Activated T-cell treated with anti-CD3 and anti-CD28 coated beads for 24 hours (primary cell): ENCODE data around the gene LRTM2.

Experiments
- DNase-seq: peaks from one replicate; pipeline ENCODE4 v3.0.0-alpha.2; 2020; ENCODE audit warnings: low read depth

The LRTM2 gene

GRCh38 chr12:1864867-1865266 is 44.5 kb downstream of the LRTM2 start:
- DNase-seq, result no peak

- no peak for DNase-seq
Measured at GRCh38 chr12:1865284-1865866, 45.0 kb downstream of the LRTM2 start.

- DNase-seq, result no peak
Measured at GRCh38 chr12:1869145-1869544, 48.8 kb downstream of the LRTM2 start.

GRCh38 chr12:1870086-1870485 is 49.7 kb downstream of the LRTM2 start:
- no peak for DNase-seq

- DNase-seq, result no peak
Measured at GRCh38 chr12:1870998-1871917, 50.9 kb downstream of the LRTM2 start.

- no peak for DNase-seq
Measured at GRCh38 chr12:1872001-1872400, 51.6 kb downstream of the LRTM2 start.

- DNase-seq, result no peak
Measured at GRCh38 chr12:1872448-1872847, 52.1 kb downstream of the LRTM2 start.

GRCh38 chr12:1873531-1874510 is 53.5 kb downstream of the LRTM2 start:
- no peak for DNase-seq

- DNase-seq, result no peak
Measured at GRCh38 chr12:1875608-1876007, 55.2 kb downstream of the LRTM2 start.

- no peak for DNase-seq
Measured at GRCh38 chr12:1876086-1876485, 55.7 kb downstream of the LRTM2 start.

GRCh38 chr12:1877169-1877878 is 57.0 kb downstream of the LRTM2 start:
- no peak for DNase-seq

- DNase-seq, result no peak
Measured at GRCh38 chr12:1878214-1878613, 57.8 kb downstream of the LRTM2 start.

- DNase-seq, result no peak
Measured at GRCh38 chr12:1878695-1879094, 58.3 kb downstream of the LRTM2 start.

- DNase-seq, result no peak
Measured at GRCh38 chr12:1879633-1880032, 59.3 kb downstream of the LRTM2 start.

- DNase-seq, result no peak
Measured at GRCh38 chr12:1880153-1880845, 59.9 kb downstream of the LRTM2 start.

- no peak for DNase-seq
Measured at GRCh38 chr12:1880876-1881275, 60.5 kb downstream of the LRTM2 start.

- no peak for DNase-seq
Measured at GRCh38 chr12:1881301-1881700, 60.9 kb downstream of the LRTM2 start.

GRCh38 chr12:1881936-1882335 is 61.6 kb downstream of the LRTM2 start:
- DNase-seq, result no peak

- DNase-seq, result no peak
Measured at GRCh38 chr12:1882405-1882804, 62.0 kb downstream of the LRTM2 start.

- no peak for DNase-seq
Measured at GRCh38 chr12:1882850-1883470, 62.6 kb downstream of the LRTM2 start.

- DNase-seq, result no peak
Measured at GRCh38 chr12:1883513-1883912, 63.1 kb downstream of the LRTM2 start.
